NCI-H2107 treated with DMSO at 0.1 percent for 48 hours (cell line): Measurements from ENCODE around the gene OGFR.

Source experiments
- DNase-seq: peaks from one replicate; lab custom pipeline; 2025; ENCODE audit not compliant: unreplicated experiment; lab: John Stamatoyannopoulos, UW

Gene OGFR

DNA sequence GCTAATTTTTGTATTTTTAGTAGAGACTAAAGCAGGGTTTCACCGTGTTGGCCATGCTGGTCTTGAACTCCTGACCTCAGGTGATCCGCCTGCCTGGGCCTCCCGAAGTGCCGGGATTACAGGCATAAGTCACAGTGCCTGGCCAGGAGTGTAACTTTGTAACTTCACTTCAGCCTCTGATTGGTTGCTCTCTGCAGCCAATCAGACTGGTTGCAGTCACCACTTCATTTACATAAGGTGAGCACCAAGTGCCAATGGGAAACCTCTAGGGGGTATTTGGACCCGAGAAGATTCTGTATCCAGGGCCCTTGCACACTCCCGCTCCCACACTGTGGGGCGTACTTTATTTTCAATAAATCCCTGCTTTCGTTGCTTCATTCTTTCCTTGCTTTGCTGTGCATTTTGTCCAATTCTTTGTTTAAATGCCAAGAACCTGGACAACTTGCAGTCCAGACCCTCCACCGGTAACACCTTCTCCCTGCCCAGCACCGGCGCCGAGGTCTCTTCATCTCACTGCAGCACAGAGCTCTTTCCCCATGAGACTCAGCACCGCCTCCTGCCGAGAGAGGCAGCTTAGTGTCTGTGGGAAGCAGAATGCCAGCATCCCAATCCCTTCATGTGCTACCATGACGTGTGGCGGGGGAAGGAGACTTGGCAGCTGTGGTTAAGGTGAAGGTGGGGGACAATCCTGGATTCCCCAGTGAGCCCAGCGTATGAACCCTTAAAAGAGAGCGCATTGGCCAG lies 22.3 kb upstream of the OGFR start:
- no peak for DNase-seq

DNA sequence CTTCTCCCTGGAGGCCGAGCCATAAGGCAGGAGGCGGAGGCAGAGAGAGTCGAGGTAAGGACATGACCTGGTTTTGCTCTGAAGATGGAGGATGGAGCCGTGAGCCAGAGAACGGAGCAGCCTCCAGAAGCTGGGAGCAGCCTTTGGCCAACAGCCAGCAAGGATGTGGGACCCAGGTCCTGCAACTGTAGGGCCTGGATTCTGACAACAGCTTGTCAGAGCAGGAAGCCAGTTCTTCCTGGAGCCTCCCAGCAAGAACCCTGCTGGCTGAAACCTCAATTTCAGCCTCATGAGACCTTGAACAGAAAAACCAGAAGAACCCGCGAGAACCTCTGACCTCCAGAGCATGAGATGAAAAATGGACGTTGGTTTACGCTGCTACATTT lies 21.7 kb upstream of the OGFR start:
- no peak for DNase-seq

GRCh38 chr20:62784497-62784896 lies 20.1 kb upstream of the OGFR start:
- no peak for DNase-seq

DNA sequence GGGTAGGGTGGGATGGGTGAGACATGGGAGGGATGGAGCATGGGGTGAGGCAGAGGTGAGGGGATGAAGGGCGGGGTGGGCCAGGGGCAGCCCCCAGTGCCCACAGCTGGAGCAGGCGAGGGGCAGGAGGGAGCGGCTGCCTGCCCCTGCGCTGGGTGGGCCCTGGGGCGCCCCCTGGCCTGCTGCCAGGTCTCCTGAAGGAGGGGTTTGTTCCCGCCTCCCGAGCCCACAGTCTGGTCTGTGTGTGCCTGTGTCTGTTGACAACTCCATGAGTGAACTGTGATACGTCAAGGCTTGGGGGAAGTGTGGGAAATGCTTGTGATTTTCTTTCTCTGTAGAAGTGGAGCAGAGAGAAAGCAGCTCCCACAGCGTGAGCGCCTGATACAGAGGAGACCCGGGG lies 19.2 kb upstream of the OGFR start:
- DNase-seq: no peak

DNA sequence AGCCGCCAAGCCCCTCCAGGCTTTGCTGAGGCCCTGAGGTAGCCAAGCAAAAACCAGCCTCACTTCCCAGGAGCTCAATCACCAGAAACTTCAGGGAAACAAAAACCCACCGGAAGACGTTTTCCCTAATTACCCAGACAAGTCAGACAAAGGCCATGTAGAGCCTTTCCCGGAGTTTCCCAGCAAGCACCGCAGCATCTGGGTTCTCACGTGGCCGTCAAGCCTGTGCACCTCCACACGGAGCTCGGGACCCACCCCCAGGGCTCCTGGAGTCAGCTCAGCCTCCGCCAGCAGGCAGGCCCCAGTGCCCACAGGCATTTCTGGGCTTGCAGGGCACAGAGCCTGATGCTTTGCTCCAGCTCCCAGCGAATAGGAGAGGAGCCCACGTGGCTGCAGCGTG lies 18.5 kb upstream of the OGFR start:
- DNase-seq: no peak

DNA sequence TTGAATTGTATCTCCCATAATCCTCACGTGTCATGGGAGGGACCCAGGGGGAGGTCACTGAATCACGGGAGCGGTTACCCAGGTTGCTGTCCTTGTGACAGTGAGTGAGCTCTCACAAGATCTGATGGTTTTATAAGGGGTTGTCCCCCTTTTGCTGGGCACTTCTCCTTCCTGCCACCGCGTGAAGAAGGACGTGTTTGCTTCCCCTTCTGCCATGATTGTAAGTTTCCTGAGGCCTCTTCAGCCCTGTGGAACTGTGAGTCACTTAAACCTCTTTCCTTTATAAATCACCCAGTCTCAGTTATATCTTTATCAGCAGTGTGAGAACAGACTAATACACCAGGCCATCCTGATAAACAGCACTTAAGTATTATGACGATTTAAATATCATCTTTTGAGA lies 17.3 kb upstream of the OGFR start:
- DNase-seq: no peak

GRCh38 chr20:62787866-62788265 lies 16.8 kb upstream of the OGFR start:
- DNase-seq: no peak

DNA sequence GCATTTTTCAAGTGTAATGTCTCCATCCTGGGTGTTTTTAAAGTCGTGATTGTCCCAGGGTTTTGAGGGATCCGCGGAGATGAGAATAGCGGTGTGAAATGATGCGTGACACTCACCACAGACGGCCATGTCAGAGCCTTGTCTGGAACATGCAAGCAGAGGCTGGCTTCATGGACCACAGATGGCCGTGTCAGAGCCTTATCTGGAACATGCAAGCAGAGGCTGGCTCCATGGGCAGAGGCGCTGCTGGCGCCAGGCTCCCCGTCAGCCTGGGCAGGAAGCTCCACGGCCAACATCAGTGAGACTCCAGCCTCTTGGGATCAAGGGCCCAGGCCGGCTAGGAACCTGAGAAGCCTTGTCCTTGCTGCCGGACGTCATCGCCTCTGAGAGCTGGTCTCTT lies 16.0 kb upstream of the OGFR start:
- DNase-seq: no peak

DNA sequence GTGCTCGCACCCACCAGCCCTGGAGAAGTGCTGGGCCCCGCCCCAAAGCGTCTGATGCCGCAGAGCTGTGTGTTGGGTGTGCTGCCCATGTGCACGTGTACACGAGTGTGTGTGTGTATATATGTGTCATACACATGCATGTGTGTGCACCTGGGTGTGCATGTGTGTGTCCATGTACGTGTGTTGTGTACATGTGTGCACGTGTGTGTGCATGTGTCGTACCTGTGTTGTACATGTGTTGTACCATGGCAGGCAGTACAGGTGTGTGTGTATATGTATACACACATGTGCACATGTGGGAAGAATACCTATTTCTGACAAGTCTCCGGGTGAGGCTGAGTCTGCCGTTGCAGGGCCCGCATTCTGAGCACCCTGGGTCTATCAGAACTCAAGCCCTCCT lies 14.6 kb upstream of the OGFR start:
- DNase-seq: no peak

DNA sequence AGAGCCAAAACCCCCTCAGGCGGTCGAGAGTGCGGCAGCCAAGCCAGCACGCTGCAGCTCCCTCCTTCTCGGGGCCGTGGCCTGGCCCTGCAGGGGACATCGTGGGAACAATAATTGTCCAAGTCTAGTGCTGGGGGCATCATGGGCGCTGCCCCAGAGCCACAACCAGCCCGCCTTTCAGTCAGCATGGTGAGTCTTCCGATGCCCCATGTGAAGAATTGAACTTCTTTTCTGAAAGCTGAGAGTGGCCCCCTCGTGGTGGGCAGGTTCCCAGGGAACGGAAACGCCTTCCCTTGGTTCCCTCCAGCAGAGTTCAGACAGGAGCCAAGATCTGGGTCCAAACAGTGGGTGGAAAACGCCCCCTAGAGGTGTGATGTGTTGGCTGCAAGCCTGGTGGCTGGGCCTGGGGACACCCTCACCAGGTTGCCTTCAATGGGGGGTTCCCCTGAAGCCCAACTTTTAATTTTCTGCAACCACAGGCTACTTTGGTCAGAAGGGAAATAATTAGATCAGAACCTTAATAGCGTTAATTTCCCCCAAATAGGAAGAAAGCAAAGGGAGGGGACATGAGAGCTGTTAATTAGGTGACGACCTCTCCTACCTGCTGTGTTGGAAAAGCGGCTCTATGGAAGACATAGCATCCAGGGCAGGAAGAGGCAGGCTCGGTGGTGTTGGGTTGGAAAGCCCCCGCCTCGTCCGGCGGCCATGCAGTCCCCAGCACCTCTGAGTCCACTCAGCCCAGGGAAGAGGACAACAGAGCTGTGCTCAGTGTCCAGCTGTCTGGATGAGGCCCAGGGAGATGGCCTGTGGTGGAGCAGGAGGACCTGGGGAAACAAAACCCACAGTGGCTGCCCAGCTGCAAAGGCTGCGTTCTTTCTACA lies 13.1 kb upstream of the OGFR start:
- peak; percentile 83 for DNase-seq

- no peak for DNase-seq
These were observed 12.3 kb upstream of the OGFR start for GRCh38 chr20:62792182-62792939.

- DNase-seq: peak; percentile 46
These were observed 11.5 kb upstream of the OGFR start for GRCh38 chr20:62792940-62793756.

DNA sequence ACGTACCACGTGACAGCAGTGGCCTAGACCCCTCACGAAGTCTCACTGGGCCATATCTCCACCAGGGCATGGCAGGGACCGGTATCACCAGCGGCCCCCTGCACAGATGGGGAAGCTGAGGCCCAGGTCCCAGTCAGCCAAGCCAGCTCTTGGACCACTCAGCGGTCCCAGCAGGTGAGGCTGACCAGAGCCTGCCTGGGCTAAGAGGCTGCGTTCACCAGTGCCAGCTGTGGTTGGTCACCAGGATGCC lies 11.0 kb upstream of the OGFR start:
- no peak for DNase-seq

GRCh38 chr20:62794007-62794724 lies 10.5 kb upstream of the OGFR start:
- DNase-seq: peak; percentile 68

- no peak for DNase-seq
These were observed 9.4 kb upstream of the OGFR start for GRCh38 chr20:62795023-62795761.

- DNase-seq: no peak
These were observed 7.7 kb upstream of the OGFR start for GRCh38 chr20:62796699-62797491.

- DNase-seq: no peak
These were observed 6.7 kb upstream of the OGFR start for GRCh38 chr20:62797671-62798532.

- DNase-seq: no peak
These were observed 5.6 kb upstream of the OGFR start for GRCh38 chr20:62799036-62799435.
